Neural cell (in vitro differentiated cells): ENCODE measurements around the gene GSG1L.

Source experiments
- EP300 ChIP-seq: fragments of 450-650 bp; conservative IDR thresholded peaks from 2 replicates; pipeline ENCODE4 v1.6.1; 2014; ENCODE audit warnings: antibody characterized with exemption, mild to moderate bottlenecking, moderate library complexity; ENCODE audit not compliant: poor library complexity, severe bottlenecking
- POLR2AphosphoS5 ChIP-seq: IDR thresholded peaks from 2 replicates; pipeline ENCODE4 v1.6.1; 2012
- TF ChIP-seq, protein P1 (sequence below): fragments of 450-650 bp; IDR thresholded peaks from 2 replicates; pipeline ENCODE4 v1.5.1; 2014; ENCODE audit warnings: antibody characterized with exemption, mild to moderate bottlenecking, moderate library complexity; ENCODE audit not compliant: poor library complexity, severe bottlenecking

DNA sequence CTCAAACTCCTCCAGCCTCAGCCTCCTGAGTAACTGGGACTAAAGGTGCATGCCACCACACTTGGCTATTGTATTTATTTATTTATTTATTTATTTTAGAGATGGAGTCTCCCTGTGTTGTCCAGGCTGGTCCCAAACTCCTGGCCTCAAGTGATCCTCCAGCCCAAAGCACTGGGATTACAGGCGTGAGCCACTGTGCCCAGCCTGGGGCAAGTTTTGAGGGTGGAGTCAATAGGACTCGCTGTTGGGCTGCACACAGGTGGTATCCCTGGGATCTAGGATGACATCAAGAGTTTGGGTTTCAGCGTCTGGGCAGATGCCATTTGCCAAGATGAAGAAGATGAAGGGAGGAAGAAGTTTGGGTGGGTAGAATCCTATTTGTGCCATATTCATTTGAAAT is 213.9 kb downstream of the GSG1L start:
- TF ChIP-seq, protein P1, sequence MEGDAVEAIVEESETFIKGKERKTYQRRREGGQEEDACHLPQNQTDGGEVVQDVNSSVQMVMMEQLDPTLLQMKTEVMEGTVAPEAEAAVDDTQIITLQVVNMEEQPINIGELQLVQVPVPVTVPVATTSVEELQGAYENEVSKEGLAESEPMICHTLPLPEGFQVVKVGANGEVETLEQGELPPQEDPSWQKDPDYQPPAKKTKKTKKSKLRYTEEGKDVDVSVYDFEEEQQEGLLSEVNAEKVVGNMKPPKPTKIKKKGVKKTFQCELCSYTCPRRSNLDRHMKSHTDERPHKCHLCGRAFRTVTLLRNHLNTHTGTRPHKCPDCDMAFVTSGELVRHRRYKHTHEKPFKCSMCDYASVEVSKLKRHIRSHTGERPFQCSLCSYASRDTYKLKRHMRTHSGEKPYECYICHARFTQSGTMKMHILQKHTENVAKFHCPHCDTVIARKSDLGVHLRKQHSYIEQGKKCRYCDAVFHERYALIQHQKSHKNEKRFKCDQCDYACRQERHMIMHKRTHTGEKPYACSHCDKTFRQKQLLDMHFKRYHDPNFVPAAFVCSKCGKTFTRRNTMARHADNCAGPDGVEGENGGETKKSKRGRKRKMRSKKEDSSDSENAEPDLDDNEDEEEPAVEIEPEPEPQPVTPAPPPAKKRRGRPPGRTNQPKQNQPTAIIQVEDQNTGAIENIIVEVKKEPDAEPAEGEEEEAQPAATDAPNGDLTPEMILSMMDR, result no peak
- TF ChIP-seq EP300 (no peak), POLR2AphosphoS5 (no peak)
